GM23338 (cell line): ENCODE measurements around the gene CD9. TPM values are rescaled to one million over a fixed set of nuclear protein-coding genes. Genes with fewer than 3 reads are reported as not detected.

ENCODE experiments used
- ATAC-seq: fragments of 200-7000 bp; cut with Tn5 transposase; 3 replicates; pipeline ENCODE4 v1.9.1; 2020
- DNase-seq: peaks from one replicate; pipeline ENCODE4 v3.0.0-alpha.2; 2015; ENCODE audit warnings: low spot score
- H2AFZ ChIP-seq: fragments of 200-600 bp; sonication (generic); 2 replicates; pipeline ENCODE4 v1.8.0; 2016; ENCODE audit warnings: antibody characterized with exemption, mild to moderate bottlenecking, moderate library complexity
- H3F3A ChIP-seq: fragments of 200-600 bp; sonication (generic); replicated peaks from 2 replicates; pipeline ENCODE4 v1.8.0; 2017; ENCODE audit warnings: antibody characterized with exemption, mixed run types, low read depth
- H3K27ac ChIP-seq: fragments of 200-600 bp; sonication (generic); 2 replicates; pipeline ENCODE4 v1.6.1; 2016; ENCODE audit warnings: low read depth
- H3K27me3 ChIP-seq: fragments of 200-600 bp; sonication (generic); 2 replicates; pipeline ENCODE4 v1.8.0; 2016; ENCODE audit warnings: mild to moderate bottlenecking, mixed run types, moderate library complexity; ENCODE audit not compliant: insufficient read depth
- H3K36me3 ChIP-seq: fragments of 200-600 bp; sonication (generic); 2 replicates; pipeline ENCODE4 v1.8.0; 2016; ENCODE audit warnings: mild to moderate bottlenecking; ENCODE audit not compliant: insufficient read depth
- H3K4me1 ChIP-seq: fragments of 200-600 bp; sonication (generic); 2 replicates; pipeline ENCODE4 v1.8.0; 2016; ENCODE audit warnings: mild to moderate bottlenecking, moderate library complexity; ENCODE audit not compliant: insufficient read depth
- H3K4me2 ChIP-seq: fragments of 200-600 bp; sonication (generic); 2 replicates; pipeline ENCODE4 v1.7.1; 2017; ENCODE audit warnings: mixed run types
- H3K4me3 ChIP-seq: fragments of 200-600 bp; sonication (generic); 2 replicates; pipeline ENCODE4 v1.6.1; 2016; ENCODE audit warnings: mixed run types
- H3K79me2 ChIP-seq: fragments of 200-600 bp; sonication (generic); replicated peaks from 2 replicates; pipeline ENCODE4 v1.8.0; 2017; ENCODE audit warnings: mild to moderate bottlenecking; ENCODE audit not compliant: insufficient read depth
- H3K9me2 ChIP-seq: fragments of 200-600 bp; sonication (generic); 2 replicates; pipeline ENCODE4 v1.8.0; 2017; ENCODE audit not compliant: insufficient read depth
- H4K20me1 ChIP-seq: fragments of 200-600 bp; sonication (generic); replicated peaks from 2 replicates; pipeline ENCODE4 v1.8.0; 2017; ENCODE audit warnings: mild to moderate bottlenecking; ENCODE audit not compliant: insufficient read depth
- H3K27ac Mint-ChIP-seq: 2 replicates; pipeline ENCODE4 v1.8.0; 2020; ENCODE audit warnings: inconsistent platforms, mild to moderate bottlenecking, moderate library complexity, mixed read lengths
- H3K27me3 Mint-ChIP-seq: 3 replicates; pipeline ENCODE4 v1.8.0; 2022; ENCODE audit warnings: low read depth, mild to moderate bottlenecking, moderate library complexity, mixed read lengths, inconsistent platforms; ENCODE audit not compliant: insufficient read depth, poor library complexity
- H3K36me3 Mint-ChIP-seq: 3 replicates; pipeline ENCODE4 v1.8.0; 2021; ENCODE audit warnings: low read depth, mild to moderate bottlenecking, inconsistent platforms, moderate library complexity, mixed read lengths
- H3K4me1 Mint-ChIP-seq: 3 replicates; pipeline ENCODE4 v1.8.0; 2020; ENCODE audit warnings: mild to moderate bottlenecking, inconsistent platforms, mixed read lengths
- H3K4me3 Mint-ChIP-seq: 3 replicates; pipeline ENCODE4 v1.8.0; 2021; ENCODE audit warnings: moderate library complexity, mild to moderate bottlenecking, inconsistent platforms, mixed read lengths
- H3K9me3 Mint-ChIP-seq: 3 replicates; pipeline ENCODE4 v1.8.0; 2020; ENCODE audit warnings: moderate library complexity, mild to moderate bottlenecking, inconsistent platforms, mixed read lengths
- CTCF ChIP-seq, 2 experiments: fragments of 200-600 bp in 1 of 2; sonication (generic) in 1 of 2; conservative IDR thresholded peaks; 2 replicates each; pipeline versions ENCODE4 v1.5.1 to v1.6.1; 2016 to 2017; ENCODE audit warnings: antibody characterized with exemption in 2 of 2, low read depth in 2 of 2, mild to moderate bottlenecking in 2 of 2, moderate library complexity in 1 of 2
- JUNB ChIP-seq: IDR thresholded peaks from one replicate; pipeline ENCODE4 v1.6.1; 2016; ENCODE audit warnings: antibody characterized with exemption; ENCODE audit not compliant: unreplicated experiment
- POLR2AphosphoS5 ChIP-seq: IDR thresholded peaks from 2 replicates; pipeline ENCODE4 v1.6.1; 2016; ENCODE audit warnings: antibody characterized with exemption, low read depth
- ZNF462 ChIP-seq: fragments of 250-450 bp; sonication (Bioruptor Pico); IDR thresholded peaks from 2 replicates; pipeline ENCODE4 v1.5.0; 2020; ENCODE audit warnings: mild to moderate bottlenecking, moderate library complexity
- polyA plus RNA-seq: library from polyadenylated mRNA; unstranded; fragments of >200 nt; fragmentation: Nextera tagmentation; extraction: Ambion mirVana; gene quantifications from 2 replicates; pipeline ENCODE4 v1.2.1, GENCODE V29; 2016
- total RNA-seq: library from RNA; depleted of rRNA; stranded (reverse); fragments of >200 nt; shearing (Covaris generic); gene quantifications from 2 replicates; pipeline ENCODE4 v1.2.3, GENCODE V29; 2014
- TF ChIP-seq, protein P1 (sequence below): IDR thresholded peaks from 2 replicates; pipeline ENCODE4 v1.6.1; 2016; ENCODE audit warnings: antibody characterized with exemption

The CD9 gene
- total and polyA plus RNA-seq, 2 experiments from 2014 or later = 222 to 251 TPM

DNA sequence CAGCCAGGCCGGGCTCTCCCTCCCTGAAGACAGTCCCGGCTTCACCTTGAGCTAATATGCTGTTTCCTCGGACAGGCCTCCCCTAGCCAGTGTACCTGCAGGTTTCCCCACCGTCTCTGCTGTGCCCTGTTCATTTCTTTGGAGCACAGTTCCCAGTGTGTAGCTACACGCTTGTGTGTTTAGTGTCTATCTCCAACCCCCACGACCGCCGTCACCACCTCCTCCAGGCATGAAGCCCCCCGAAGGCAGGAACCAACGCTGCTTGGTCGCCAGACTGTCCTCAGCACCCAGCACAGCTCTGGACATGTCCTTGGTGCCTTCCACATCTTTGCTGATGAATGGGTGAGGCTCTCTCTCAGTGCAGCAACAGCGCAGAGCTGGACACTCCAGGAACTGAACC, 84.1 kb downstream of the CD9 start (continued):
- TF ChIP-seq ZNF462 (CRISPR knock-in tag) = no peak
- TF ChIP-seq, protein P1, sequence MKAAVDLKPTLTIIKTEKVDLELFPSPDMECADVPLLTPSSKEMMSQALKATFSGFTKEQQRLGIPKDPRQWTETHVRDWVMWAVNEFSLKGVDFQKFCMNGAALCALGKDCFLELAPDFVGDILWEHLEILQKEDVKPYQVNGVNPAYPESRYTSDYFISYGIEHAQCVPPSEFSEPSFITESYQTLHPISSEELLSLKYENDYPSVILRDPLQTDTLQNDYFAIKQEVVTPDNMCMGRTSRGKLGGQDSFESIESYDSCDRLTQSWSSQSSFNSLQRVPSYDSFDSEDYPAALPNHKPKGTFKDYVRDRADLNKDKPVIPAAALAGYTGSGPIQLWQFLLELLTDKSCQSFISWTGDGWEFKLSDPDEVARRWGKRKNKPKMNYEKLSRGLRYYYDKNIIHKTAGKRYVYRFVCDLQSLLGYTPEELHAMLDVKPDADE = no peak
- TF ChIP-seq JUNB = no peak

DNA sequence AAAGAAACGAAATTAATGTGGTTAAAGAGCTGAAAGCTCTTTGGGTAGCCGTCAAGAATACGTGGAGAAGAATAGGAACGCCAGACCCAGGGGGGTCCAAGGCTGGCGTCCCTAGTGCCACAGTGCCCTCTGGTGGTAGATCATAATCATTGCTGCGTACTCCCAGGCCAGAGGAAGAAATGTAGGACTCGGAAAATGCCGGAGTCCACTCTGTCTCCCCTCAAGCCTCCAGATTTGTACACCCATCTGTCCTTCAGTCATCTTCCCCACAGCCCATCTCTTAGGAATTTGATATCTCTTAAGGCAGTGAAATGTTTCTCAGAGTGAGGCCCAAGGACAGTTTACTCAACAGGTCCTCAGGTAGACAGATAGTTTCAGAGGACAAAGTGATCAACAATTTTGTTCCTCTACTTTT, 84.9 kb downstream of the CD9 start:
- Mint-ChIP-seq H3K4me3 (no peak overlapping the region), H3K27ac (no peak overlapping the region; the same call in 1 of the 2 replicates)

More for the DNA sequence above, 84.9 kb downstream of the CD9 start:
- TF ChIP-seq POLR2AphosphoS5 = no peak
- TF ChIP-seq CTCF (conservative IDR thresholded peaks at IDR 0.05; ENCODE audit: low read depth in 2 of 2) = peak; percentile 88 to 97
- Mint-ChIP-seq H3K36me3 (peaks cover 4% of the 10 kb centered on the region; the same call in 1 of the 3 replicates), H3K9me3 (peaks cover 11% of the 10 kb centered on the region), H3K4me1 (peaks cover 19% of the 10 kb centered on the region), H3K27me3 (peaks cover 16% of the 10 kb centered on the region)
- Histone ChIP-seq H3K9me2 (no peaks in the 10 kb centered on the region), H3K4me3 (no peak overlapping the region), H3K4me2 (no peak overlapping the region), H3K36me3 (no peaks in the 10 kb centered on the region), H3K27me3 (no peaks in the 10 kb centered on the region), H2AFZ (no peak overlapping the region), H3F3A (no peaks in the 10 kb centered on the region), H3K4me1 (peaks cover 4% of the 10 kb centered on the region), H3K27ac (no peak overlapping the region), H3K79me2 (no peaks in the 10 kb centered on the region), H4K20me1 (no peaks in the 10 kb centered on the region)
- ATAC-seq (peak; percentile 92), DNase-seq (peak; percentile 85)
